ENCODE results near the gene AQP5. TPM values are rescaled to one million over a fixed set of nuclear protein-coding genes. Genes with fewer than 3 reads are reported as not detected.

The AQP5 gene
- total RNA-seq, 1 experiment from 2014 or later = not detected

DNA sequence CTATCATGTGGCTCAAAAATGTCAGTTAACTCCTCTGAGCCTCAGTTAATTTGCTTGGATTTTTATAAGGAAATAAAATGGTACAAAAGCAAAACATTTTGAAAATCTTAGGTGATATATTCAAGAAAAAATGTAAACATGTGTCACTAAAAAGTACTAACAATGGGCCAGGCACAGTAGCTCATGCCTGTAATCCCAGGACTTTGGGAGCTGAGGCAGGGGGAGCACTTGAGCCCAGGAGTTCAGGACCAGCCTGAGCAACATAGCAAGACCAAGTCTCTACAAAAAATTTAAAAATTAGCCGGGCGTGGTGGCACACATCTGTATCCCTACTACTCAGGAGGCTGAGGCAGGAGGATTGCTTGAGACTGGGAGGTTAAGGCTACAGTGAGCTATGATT is 36.8 kb downstream of the AQP5 start:
- Histone ChIP-seq H3F3A (ENCODE audit: low read length, unreplicated experiment) (peaks cover 4% of the 10 kb centered on the region), H3K27ac (ENCODE audit: low read length) (no peak overlapping the region), H3K79me2 (ENCODE audit: low read length) (no peaks in the 10 kb centered on the region), H3K4me1 (ENCODE audit: insufficient read depth, low read length) (no peaks in the 10 kb centered on the region), H3K9me3 (ENCODE audit: low read length) (no peaks in the 10 kb centered on the region), H3K27me3 (ENCODE audit: low read length) (no peaks in the 10 kb centered on the region), H3K36me3 (ENCODE audit: low read depth, low read length) (peaks cover 73% of the 10 kb centered on the region), H3K4me3 (ENCODE audit: low read length) (no peak overlapping the region), H3K9ac (ENCODE audit: low read length) (no peak overlapping the region), H2AFZ (ENCODE audit: low read length) (no peak overlapping the region), H3K4me2 (ENCODE audit: low read length) (no peak overlapping the region), H3K9me2 (replicated peaks; ENCODE audit: low read length) (no peaks in the 10 kb centered on the region), H4K20me1 (ENCODE audit: low read length) (no peaks in the 10 kb centered on the region)
- BruUV-seq (replicated peaks) = no TSS peak
- DNase-seq (no peak), ATAC-seq (no peak)
- ChIA-PET CTCF (no interaction called here), POLR2A (ENCODE audit: unreplicated experiment) (no interaction called here)
- intact Hi-C loops (cut with micrococcal nuclease) = no loop called here
- no peak for TF ChIP-seq EZH2 (IDR thresholded peaks at IDR 0.05; ENCODE audit: low read length, unreplicated experiment)
- TF ChIP-seq, protein P1, sequence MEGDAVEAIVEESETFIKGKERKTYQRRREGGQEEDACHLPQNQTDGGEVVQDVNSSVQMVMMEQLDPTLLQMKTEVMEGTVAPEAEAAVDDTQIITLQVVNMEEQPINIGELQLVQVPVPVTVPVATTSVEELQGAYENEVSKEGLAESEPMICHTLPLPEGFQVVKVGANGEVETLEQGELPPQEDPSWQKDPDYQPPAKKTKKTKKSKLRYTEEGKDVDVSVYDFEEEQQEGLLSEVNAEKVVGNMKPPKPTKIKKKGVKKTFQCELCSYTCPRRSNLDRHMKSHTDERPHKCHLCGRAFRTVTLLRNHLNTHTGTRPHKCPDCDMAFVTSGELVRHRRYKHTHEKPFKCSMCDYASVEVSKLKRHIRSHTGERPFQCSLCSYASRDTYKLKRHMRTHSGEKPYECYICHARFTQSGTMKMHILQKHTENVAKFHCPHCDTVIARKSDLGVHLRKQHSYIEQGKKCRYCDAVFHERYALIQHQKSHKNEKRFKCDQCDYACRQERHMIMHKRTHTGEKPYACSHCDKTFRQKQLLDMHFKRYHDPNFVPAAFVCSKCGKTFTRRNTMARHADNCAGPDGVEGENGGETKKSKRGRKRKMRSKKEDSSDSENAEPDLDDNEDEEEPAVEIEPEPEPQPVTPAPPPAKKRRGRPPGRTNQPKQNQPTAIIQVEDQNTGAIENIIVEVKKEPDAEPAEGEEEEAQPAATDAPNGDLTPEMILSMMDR (conservative IDR thresholded peaks at IDR 0.05; ENCODE audit: low read depth, low read length) = no peak; the same call in 1 of the 2 replicates
- no peak for TF ChIP-seq EZH2phosphoT487 (IDR thresholded peaks at IDR 0.05; ENCODE audit: borderline replicate concordance, low read length)

DNA sequence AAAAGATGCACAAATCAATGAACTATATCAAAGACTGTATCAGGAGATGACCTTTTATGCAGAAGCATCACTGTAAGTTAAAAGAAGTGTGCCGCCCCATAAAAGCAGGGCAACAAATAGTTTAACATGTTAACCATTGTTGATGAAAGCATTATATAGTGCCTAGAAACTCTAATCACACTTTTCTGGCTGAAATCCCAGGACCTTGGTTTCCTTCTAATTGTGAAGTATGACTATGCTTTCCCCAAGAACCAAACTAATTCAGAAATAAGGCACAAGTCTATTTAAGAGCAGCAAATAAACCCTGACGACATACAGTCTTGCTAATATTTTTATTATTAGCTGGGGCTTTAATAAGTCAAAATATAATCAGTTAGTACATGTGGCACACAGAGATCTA is 41.9 kb downstream of the AQP5 start:
- Histone ChIP-seq H3F3A (ENCODE audit: low read length, unreplicated experiment) (peaks cover 3% of the 10 kb centered on the region), H3K9me2 (replicated peaks; ENCODE audit: low read length) (no peaks in the 10 kb centered on the region), H3K4me3 (ENCODE audit: low read length) (no peak overlapping the region), H3K9ac (ENCODE audit: low read length) (no peak overlapping the region), H3K79me2 (ENCODE audit: low read length) (peaks cover 22% of the 10 kb centered on the region), H4K20me1 (ENCODE audit: low read length) (0 out of 2 replicates have a peak, but pooled peaks cover 6% of the 10 kb centered on the region), H3K27ac (ENCODE audit: low read length) (no peak overlapping the region), H2AFZ (ENCODE audit: low read length) (no peak overlapping the region), H3K4me2 (ENCODE audit: low read length) (no peak overlapping the region), H3K36me3 (ENCODE audit: low read depth, low read length) (peaks cover 73% of the 10 kb centered on the region), H3K9me3 (ENCODE audit: low read length) (no peaks in the 10 kb centered on the region), H3K27me3 (ENCODE audit: low read length) (no peaks in the 10 kb centered on the region), H3K4me1 (ENCODE audit: insufficient read depth, low read length) (no peaks in the 10 kb centered on the region; the same call in 1 of the 2 replicates)
- ChIA-PET POLR2A (ENCODE audit: unreplicated experiment) (no interaction called here), CTCF (interaction anchor here (0.6 kb wide), 1 partner anchor 27 kb away, joined by 6 read pairs; no protein-coding TSS in a partner anchor)
- DNase-seq (no peak), ATAC-seq (no peak)
- no TSS peak for BruUV-seq (replicated peaks)
- TF ChIP-seq, protein P1 (conservative IDR thresholded peaks at IDR 0.05; ENCODE audit: low read depth, low read length) = no peak
- TF ChIP-seq EZH2phosphoT487 (IDR thresholded peaks at IDR 0.05; ENCODE audit: borderline replicate concordance, low read length) = no peak
- no peak for TF ChIP-seq EZH2 (IDR thresholded peaks at IDR 0.05; ENCODE audit: low read length, unreplicated experiment)
- intact Hi-C loops (cut with micrococcal nuclease) = no loop called here

DNA sequence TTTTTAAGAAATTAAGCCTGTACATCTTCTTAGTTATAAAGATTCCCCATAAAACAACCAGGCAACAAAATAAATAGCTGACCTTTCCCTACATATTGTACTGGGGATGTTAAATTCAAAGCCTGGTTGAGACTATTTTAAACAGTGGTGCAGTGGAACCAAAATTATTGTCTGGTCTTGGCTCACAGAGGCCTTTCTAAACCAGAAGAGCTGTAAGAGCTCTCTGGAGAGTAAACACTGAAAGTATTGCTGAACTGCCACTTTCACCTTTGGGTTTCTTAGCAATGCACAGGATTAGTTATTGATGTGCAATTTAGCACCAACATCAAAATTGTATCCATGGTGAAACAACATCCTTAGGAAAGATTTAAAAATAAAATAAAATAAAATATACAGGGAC is 43.0 kb downstream of the AQP5 start:
- Histone ChIP-seq H3K4me3 (ENCODE audit: low read length) (no peak overlapping the region), H3K79me2 (ENCODE audit: low read length) (peaks cover 33% of the 10 kb centered on the region), H3K36me3 (ENCODE audit: low read depth, low read length) (peaks cover 69% of the 10 kb centered on the region), H4K20me1 (ENCODE audit: low read length) (0 out of 2 replicates have a peak, but pooled peaks cover 6% of the 10 kb centered on the region), H3K4me1 (ENCODE audit: insufficient read depth, low read length) (no peaks in the 10 kb centered on the region; the same call in 1 of the 2 replicates), H3K9me3 (ENCODE audit: low read length) (no peaks in the 10 kb centered on the region), H3K9me2 (replicated peaks; ENCODE audit: low read length) (no peaks in the 10 kb centered on the region), H3K27ac (ENCODE audit: low read length) (no peak overlapping the region), H2AFZ (ENCODE audit: low read length) (no peak overlapping the region), H3K9ac (ENCODE audit: low read length) (no peak overlapping the region), H3K4me2 (ENCODE audit: low read length) (no peak overlapping the region), H3F3A (ENCODE audit: low read length, unreplicated experiment) (no peaks in the 10 kb centered on the region), H3K27me3 (ENCODE audit: low read length) (no peaks in the 10 kb centered on the region)
- ATAC-seq (no peak), DNase-seq (no peak)
- TF ChIP-seq EZH2phosphoT487 (IDR thresholded peaks at IDR 0.05; ENCODE audit: borderline replicate concordance, low read length) = no peak
- TF ChIP-seq EZH2 (IDR thresholded peaks at IDR 0.05; ENCODE audit: low read length, unreplicated experiment) = no peak
- TF ChIP-seq, protein P1 (conservative IDR thresholded peaks at IDR 0.05; ENCODE audit: low read depth, low read length) = no peak
- ChIA-PET CTCF (no interaction called here), POLR2A (ENCODE audit: unreplicated experiment) (no interaction called here)
- intact Hi-C loops (cut with micrococcal nuclease) = no loop called here
- BruUV-seq (replicated peaks) = no TSS peak
